PC-9 (cell line): ENCODE measurements around the gene CCDC80.

Experiments
- EZH2 ChIP-seq: fragments of 200-600 bp; sonication (generic); IDR thresholded peaks from 2 replicates; pipeline ENCODE4 v1.8.0; 2017; ENCODE audit warnings: antibody characterized with exemption, low read depth
- TF ChIP-seq, protein P1 (sequence below): fragments of 200-600 bp; sonication (generic); conservative IDR thresholded peaks from 2 replicates; pipeline ENCODE4 v1.6.1; 2017; ENCODE audit warnings: mixed run types, antibody characterized with exemption, mild to moderate bottlenecking, moderate library complexity

DNA sequence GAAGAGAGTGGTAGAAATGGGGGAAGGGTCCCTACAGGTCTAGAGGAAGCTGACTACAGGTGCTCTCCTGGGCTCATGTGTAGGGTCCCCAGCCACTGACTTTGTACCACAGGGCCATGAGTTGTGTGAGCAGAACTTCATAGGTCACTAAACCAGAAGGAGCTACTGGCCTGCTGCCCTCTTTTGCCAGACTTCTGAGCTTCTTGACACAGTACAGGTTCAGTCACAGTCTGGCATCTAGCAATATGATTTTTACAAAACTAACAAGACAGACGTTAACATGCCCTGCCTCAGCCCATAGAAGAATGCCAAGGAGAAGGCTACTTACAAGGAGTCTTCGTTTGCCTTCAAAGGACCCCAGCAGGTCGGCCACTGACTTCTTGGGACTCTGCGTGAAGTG, 3.2 kb downstream of the CCDC80 start:
- TF ChIP-seq, protein P1, sequence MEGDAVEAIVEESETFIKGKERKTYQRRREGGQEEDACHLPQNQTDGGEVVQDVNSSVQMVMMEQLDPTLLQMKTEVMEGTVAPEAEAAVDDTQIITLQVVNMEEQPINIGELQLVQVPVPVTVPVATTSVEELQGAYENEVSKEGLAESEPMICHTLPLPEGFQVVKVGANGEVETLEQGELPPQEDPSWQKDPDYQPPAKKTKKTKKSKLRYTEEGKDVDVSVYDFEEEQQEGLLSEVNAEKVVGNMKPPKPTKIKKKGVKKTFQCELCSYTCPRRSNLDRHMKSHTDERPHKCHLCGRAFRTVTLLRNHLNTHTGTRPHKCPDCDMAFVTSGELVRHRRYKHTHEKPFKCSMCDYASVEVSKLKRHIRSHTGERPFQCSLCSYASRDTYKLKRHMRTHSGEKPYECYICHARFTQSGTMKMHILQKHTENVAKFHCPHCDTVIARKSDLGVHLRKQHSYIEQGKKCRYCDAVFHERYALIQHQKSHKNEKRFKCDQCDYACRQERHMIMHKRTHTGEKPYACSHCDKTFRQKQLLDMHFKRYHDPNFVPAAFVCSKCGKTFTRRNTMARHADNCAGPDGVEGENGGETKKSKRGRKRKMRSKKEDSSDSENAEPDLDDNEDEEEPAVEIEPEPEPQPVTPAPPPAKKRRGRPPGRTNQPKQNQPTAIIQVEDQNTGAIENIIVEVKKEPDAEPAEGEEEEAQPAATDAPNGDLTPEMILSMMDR, result no peak
- TF ChIP-seq EZH2, result no peak
